PC-3 (cell line): ENCODE measurements around the gene CBX2. TPM values are rescaled to one million over a fixed set of nuclear protein-coding genes. Genes with fewer than 3 reads are reported as not detected.

Experiments used
- ATAC-seq: fragments of 200-7000 bp; cut with Tn5 transposase; 2 replicates; pipeline ENCODE4 v1.9.1; 2020; ENCODE audit warnings: mild to moderate bottlenecking, moderate library complexity
- BruUV-seq: library from RNA; stranded (reverse); fragments of 400-500 nt; replicated peaks from 2 replicates; lab custom pipeline; 2021; lab: Mats Ljungman, UMichigan
- CTCF ChIA-PET: fragments of 300-600 bp; sonication (Branson Sonifier 250); formaldehyde crosslinking; loops from one replicate; lab custom pipeline; 2022; ENCODE audit warnings: antibody characterized with exemption; lab: Charles Lee
- POLR2A ChIA-PET: fragments of 300-600 bp; sonication (Branson Sonifier 250); formaldehyde crosslinking; loops from one replicate; lab custom pipeline; 2022; ENCODE audit warnings: antibody characterized with exemption; ENCODE audit not compliant: unreplicated experiment; lab: Charles Lee
- DNase-seq: peaks from one replicate; pipeline ENCODE4 v3.0.0-alpha.2; 2015
- H2AFZ ChIP-seq: fragments of 300-600 bp; sonication (generic); 2 replicates; pipeline ENCODE4 v1.6.0; 2016; ENCODE audit warnings: antibody characterized with exemption, low read length
- H3F3A ChIP-seq: fragments of 300-600 bp; sonication (generic); one replicate; pipeline ENCODE4 v1.6.0; 2017; ENCODE audit warnings: antibody characterized with exemption, low read length, control low read depth, mild to moderate bottlenecking; ENCODE audit not compliant: unreplicated experiment
- H3K27ac ChIP-seq: fragments of 300-600 bp; sonication (generic); 2 replicates; pipeline ENCODE4 v1.5.1; 2016; ENCODE audit warnings: mild to moderate bottlenecking, low read length
- H3K27me3 ChIP-seq: fragments of 300-600 bp; sonication (generic); 2 replicates; pipeline ENCODE4 v1.6.1; 2016; ENCODE audit warnings: low read length, mixed read lengths
- H3K36me3 ChIP-seq: fragments of 300-600 bp; sonication (generic); 2 replicates; pipeline ENCODE4 v1.6.1; 2016; ENCODE audit warnings: low read depth, mixed run types, low read length, mixed read lengths
- H3K4me1 ChIP-seq: fragments of 300-600 bp; sonication (generic); 2 replicates; pipeline ENCODE4 v1.5.1; 2016; ENCODE audit warnings: low read length; ENCODE audit not compliant: insufficient read depth
- H3K4me2 ChIP-seq: fragments of 300-600 bp; sonication (generic); 2 replicates; pipeline ENCODE4 v1.6.0; 2016; ENCODE audit warnings: low read length
- H3K4me3 ChIP-seq: fragments of 300-600 bp; sonication (generic); 2 replicates; pipeline ENCODE4 v1.5.1; 2016; ENCODE audit warnings: mild to moderate bottlenecking, low read length, mixed read lengths
- H3K79me2 ChIP-seq: fragments of 300-600 bp; sonication (generic); 2 replicates; pipeline ENCODE4 v1.6.1; 2017; ENCODE audit warnings: low read length, mixed read lengths
- H3K9ac ChIP-seq: fragments of 300-600 bp; sonication (generic); 2 replicates; pipeline ENCODE4 v1.6.0; 2016; ENCODE audit warnings: mild to moderate bottlenecking, low read length
- H3K9me2 ChIP-seq: fragments of 300-600 bp; sonication (generic); replicated peaks from 2 replicates; pipeline ENCODE4 v1.6.1; 2016; ENCODE audit warnings: mixed run types, low read length, mixed read lengths
- H3K9me3 ChIP-seq: fragments of 300-600 bp; sonication (generic); 2 replicates; pipeline ENCODE4 v1.6.1; 2016; ENCODE audit warnings: low read length, mixed read lengths
- H4K20me1 ChIP-seq: fragments of 300-600 bp; sonication (generic); 2 replicates; pipeline ENCODE4 v1.6.1; 2016; ENCODE audit warnings: low read length, mixed read lengths
- EZH2 ChIP-seq: fragments of 300-600 bp; sonication (generic); IDR thresholded peaks from one replicate; pipeline ENCODE4 v1.6.1; 2017; ENCODE audit warnings: antibody characterized with exemption, mild to moderate bottlenecking, low read length; ENCODE audit not compliant: unreplicated experiment
- EZH2phosphoT487 ChIP-seq: fragments of 300-600 bp; sonication (generic); IDR thresholded peaks from 2 replicates; pipeline ENCODE4 v1.6.1; 2018; ENCODE audit warnings: mild to moderate bottlenecking, antibody characterized with exemption, low read length, borderline replicate concordance
- intact Hi-C: fragments of 100-400 bp; cut with micrococcal nuclease; formaldehyde crosslinking; loops from 2 replicates; pipeline ENCODE4 v1.9.0; 2023
- total RNA-seq: library from RNA; depleted of rRNA; stranded (reverse); fragments of >200 nt; gene quantifications from 2 replicates; pipeline ENCODE4 v1.2.3, GENCODE V29; 2014
- TF ChIP-seq, protein P1 (sequence below): fragments of 300-600 bp; sonication (generic); conservative IDR thresholded peaks from 2 replicates; pipeline ENCODE4 v1.5.1; 2017; ENCODE audit warnings: antibody characterized with exemption, low read depth, mild to moderate bottlenecking, low read length

CBX2 gene
- total RNA-seq, 1 experiment from 2014 or later = 39.2 TPM

DNA sequence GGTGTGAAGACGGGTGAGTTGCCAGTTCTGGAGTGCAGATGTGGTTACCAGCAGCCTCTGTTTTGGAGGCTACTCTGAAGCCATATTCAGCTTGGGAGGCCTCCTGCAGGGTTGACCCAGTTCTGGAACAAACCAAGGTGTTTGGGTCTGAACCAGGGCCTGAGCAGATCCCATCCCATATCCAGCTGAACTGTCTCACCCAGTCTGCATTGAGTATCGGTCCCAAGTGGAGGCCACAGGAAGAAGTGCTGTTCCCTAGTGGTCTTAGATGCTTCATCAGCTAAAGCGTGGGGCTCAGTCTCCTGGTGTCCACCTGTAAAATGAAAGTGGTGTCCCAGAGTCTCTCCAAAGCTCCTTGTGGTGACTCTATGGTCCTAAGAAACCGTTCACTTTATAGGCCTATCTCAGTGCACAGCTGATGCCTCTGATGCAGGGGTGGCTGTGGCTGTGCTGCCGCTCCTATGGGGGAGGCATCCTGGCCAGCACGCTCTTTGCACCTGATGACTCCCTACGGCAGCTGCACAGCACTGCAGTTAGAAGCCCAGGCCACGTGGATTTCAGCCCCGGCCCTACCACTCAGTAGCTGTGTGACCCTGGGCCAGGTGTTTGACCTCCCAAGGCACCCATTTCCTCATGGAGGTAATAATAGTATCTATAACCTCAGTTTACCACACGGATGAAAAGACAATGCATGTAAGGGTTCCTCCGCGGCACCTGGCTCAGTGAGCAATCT lies 40.2 kb downstream of the CBX2 start:
- CTCF ChIA-PET = interaction anchor here (0.9 to 1.0 kb wide), 2 partner anchors 11 to 21 kb away, joined by 3 to 7 read pairs; partner anchors contain the start of gene CBX4
- no peaks in the 10 kb centered on the region for H3K9me3 ChIP-seq
- no peaks in the 10 kb centered on the region for H3K79me2 ChIP-seq
- no peaks in the 10 kb centered on the region for H3K27me3 ChIP-seq
- H3K36me3 ChIP-seq = no peaks in the 10 kb centered on the region
- no peak overlapping the region for H3K4me3 ChIP-seq
- no peak for ATAC-seq
- peaks cover 8% of the 10 kb centered on the region for H3K4me1 ChIP-seq
- no peaks in the 10 kb centered on the region for H3K9me2 ChIP-seq
- no peak overlapping the region for H3K9ac ChIP-seq
- no peak overlapping the region for H2AFZ ChIP-seq
- no TSS peak for BruUV-seq
- POLR2A ChIA-PET = interaction anchor here (0.6 kb wide), 2 partner anchors 22 to 973 kb away, joined by 3 read pairs; no protein-coding TSS in a partner anchor
- H3K4me2 ChIP-seq = no peak overlapping the region
- H4K20me1 ChIP-seq = no peaks in the 10 kb centered on the region
- H3K27ac ChIP-seq = no peak overlapping the region
- intact Hi-C loops = no loop called here
- H3F3A ChIP-seq = no peaks in the 10 kb centered on the region
- DNase-seq = no peak
- TF ChIP-seq EZH2 (no peak), EZH2phosphoT487 (no peak)
- TF ChIP-seq, protein P1, sequence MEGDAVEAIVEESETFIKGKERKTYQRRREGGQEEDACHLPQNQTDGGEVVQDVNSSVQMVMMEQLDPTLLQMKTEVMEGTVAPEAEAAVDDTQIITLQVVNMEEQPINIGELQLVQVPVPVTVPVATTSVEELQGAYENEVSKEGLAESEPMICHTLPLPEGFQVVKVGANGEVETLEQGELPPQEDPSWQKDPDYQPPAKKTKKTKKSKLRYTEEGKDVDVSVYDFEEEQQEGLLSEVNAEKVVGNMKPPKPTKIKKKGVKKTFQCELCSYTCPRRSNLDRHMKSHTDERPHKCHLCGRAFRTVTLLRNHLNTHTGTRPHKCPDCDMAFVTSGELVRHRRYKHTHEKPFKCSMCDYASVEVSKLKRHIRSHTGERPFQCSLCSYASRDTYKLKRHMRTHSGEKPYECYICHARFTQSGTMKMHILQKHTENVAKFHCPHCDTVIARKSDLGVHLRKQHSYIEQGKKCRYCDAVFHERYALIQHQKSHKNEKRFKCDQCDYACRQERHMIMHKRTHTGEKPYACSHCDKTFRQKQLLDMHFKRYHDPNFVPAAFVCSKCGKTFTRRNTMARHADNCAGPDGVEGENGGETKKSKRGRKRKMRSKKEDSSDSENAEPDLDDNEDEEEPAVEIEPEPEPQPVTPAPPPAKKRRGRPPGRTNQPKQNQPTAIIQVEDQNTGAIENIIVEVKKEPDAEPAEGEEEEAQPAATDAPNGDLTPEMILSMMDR = no peak

DNA sequence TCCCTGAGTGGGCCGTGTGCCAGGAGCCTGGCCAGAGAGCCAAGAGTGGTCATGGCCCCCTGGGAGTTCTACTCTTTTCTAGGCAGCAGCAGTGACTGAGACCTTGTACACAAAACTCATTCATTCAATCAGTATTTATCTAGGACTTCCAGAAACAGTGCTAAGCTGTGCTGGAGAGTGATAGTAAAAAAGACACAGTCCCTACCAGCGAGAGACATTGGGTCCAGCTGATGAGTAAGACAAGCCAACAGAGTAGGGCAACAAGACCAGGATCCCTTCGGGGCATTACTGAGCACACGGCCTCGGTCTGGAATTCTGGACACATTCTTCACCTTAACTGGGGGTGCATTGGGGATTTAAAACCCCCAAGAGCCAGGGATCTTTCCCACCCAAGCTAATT lies 41.1 kb downstream of the CBX2 start:
- Histone ChIP-seq H3K9ac (no peak overlapping the region), H3K9me2 (no peaks in the 10 kb centered on the region), H3K9me3 (no peaks in the 10 kb centered on the region), H2AFZ (no peak overlapping the region), H3K27me3 (no peaks in the 10 kb centered on the region), H3K79me2 (no peaks in the 10 kb centered on the region), H3K36me3 (no peaks in the 10 kb centered on the region), H3K4me3 (no peak overlapping the region), H3F3A (no peaks in the 10 kb centered on the region), H3K27ac (no peak overlapping the region), H3K4me2 (no peak overlapping the region), H3K4me1 (peaks cover 8% of the 10 kb centered on the region), H4K20me1 (no peaks in the 10 kb centered on the region)
- ChIA-PET POLR2A (interaction anchor here (0.6 kb wide), 2 partner anchors 23 to 972 kb away, joined by 3 read pairs; no protein-coding TSS in a partner anchor), CTCF (interaction anchor here (0.9 to 1.0 kb wide), 2 partner anchors 12 to 20 kb away, joined by 3 to 7 read pairs; partner anchors contain the start of gene CBX4)
- ATAC-seq (no peak), DNase-seq (no peak)
- intact Hi-C loops = no loop called here
- no TSS peak for BruUV-seq
- TF ChIP-seq, protein P1 = no peak
- TF ChIP-seq EZH2 = no peak
- TF ChIP-seq EZH2phosphoT487 = no peak
